Fibroblast of pulmonary artery (primary cell): Measurements from ENCODE around the gene RFC4.
A peak's percentile ranks its signal among the peaks of the same experiment; 100 is the strongest.

Experiments
- DNase-seq: peaks from one replicate; pipeline ENCODE4 v3.0.0-alpha.2; 2010; ENCODE audit warnings: low read depth
- H3K4me3 ChIP-seq: replicated peaks from 2 replicates; pipeline ENCODE4 v1.5.1; 2011; ENCODE audit warnings: low read depth, mild to moderate bottlenecking, control low read depth, low read length, moderate library complexity
- TF ChIP-seq, protein P1 (sequence below): IDR thresholded peaks from 2 replicates; pipeline ENCODE4 v1.5.1; 2011; ENCODE audit warnings: mild to moderate bottlenecking, control low read depth, low read length, inconsistent platforms; ENCODE audit errors: missing control alignments

Gene RFC4

DNA sequence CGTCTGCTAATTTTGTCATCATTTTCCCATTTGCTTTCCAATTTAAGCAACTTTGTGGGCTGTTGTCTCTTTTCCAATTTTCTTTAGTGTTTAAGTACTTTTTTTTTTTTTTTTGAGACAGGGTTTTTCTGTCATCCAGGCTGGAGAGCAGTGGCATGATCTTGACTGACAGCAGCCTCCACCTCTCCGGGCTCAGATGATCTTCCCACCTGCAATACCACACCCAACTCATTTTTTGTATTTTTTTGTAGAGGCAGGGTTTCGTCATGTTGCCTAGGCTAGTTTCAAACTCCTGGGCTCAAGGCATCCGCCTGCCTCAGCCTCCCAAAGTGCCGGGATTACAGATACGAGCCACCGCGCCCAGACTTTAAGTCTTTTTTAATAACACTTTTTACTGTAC lies 49.1 kb downstream of the RFC4 start:
- DNase-seq: no peak
- H3K4me3 ChIP-seq: no peak overlapping the region
- TF ChIP-seq, protein P1, sequence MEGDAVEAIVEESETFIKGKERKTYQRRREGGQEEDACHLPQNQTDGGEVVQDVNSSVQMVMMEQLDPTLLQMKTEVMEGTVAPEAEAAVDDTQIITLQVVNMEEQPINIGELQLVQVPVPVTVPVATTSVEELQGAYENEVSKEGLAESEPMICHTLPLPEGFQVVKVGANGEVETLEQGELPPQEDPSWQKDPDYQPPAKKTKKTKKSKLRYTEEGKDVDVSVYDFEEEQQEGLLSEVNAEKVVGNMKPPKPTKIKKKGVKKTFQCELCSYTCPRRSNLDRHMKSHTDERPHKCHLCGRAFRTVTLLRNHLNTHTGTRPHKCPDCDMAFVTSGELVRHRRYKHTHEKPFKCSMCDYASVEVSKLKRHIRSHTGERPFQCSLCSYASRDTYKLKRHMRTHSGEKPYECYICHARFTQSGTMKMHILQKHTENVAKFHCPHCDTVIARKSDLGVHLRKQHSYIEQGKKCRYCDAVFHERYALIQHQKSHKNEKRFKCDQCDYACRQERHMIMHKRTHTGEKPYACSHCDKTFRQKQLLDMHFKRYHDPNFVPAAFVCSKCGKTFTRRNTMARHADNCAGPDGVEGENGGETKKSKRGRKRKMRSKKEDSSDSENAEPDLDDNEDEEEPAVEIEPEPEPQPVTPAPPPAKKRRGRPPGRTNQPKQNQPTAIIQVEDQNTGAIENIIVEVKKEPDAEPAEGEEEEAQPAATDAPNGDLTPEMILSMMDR: no peak

- no peak for DNase-seq
- TF ChIP-seq, protein P1: no peak
Measured at GRCh38 chr3:186754871-186755270, 51.4 kb downstream of the RFC4 start.

GRCh38 chr3:186754006-186754405 lies 52.3 kb downstream of the RFC4 start:
- TF ChIP-seq, protein P1: no peak
- no peak overlapping the region for H3K4me3 ChIP-seq
- DNase-seq: no peak

More at GRCh38 chr3:186754871-186755270, 51.4 kb downstream of the RFC4 start:
- H3K4me3 ChIP-seq: no peak overlapping the region

- DNase-seq: no peak
- no peak overlapping the region for H3K4me3 ChIP-seq
- TF ChIP-seq, protein P1: no peak
Measured at GRCh38 chr3:186751480-186751879, 54.8 kb downstream of the RFC4 start.

DNA sequence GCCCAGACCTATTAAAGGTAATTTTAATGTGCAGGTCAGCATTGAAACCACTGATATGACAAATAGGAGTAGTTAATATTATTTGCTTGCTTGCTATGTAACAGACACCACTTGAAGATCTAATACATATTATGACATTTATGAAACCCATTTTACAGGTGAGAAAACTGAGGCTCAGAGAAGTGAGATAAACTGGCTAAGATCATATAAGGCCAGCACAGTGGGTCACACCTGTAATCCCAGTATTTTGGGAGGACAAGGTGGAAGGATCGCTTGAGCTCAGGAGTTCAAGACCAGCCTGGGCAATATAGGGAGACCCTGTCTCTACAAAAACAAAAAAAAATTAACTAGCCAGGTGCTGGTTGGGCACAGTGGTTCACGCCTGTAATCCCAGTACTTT lies 56.0 kb downstream of the RFC4 start:
- TF ChIP-seq, protein P1: no peak
- H3K4me3 ChIP-seq: no peak overlapping the region
- DNase-seq: no peak

- DNase-seq: peak; percentile 89
- TF ChIP-seq, protein P1: no peak
- H3K4me3 ChIP-seq: no peak overlapping the region
Measured at GRCh38 chr3:186746008-186746407, 60.3 kb downstream of the RFC4 start.

GRCh38 chr3:186743666-186744065 lies 62.6 kb downstream of the RFC4 start:
- no peak overlapping the region for H3K4me3 ChIP-seq
- TF ChIP-seq, protein P1: no peak

More at GRCh38 chr3:186743666-186744065, 62.6 kb downstream of the RFC4 start:
- no peak for DNase-seq
